ENCODE results near the gene PLA2G6.

- no peak for TF ChIP-seq CTCF (IDR thresholded peaks at IDR 0.05; ENCODE audit: poor library complexity)
- TF ChIP-seq EZH2phosphoT487 (IDR thresholded peaks at IDR 0.05; ENCODE audit: low read depth, severe bottlenecking, unreplicated experiment), result no peak
- no peak for TF ChIP-seq EZH2 (IDR thresholded peaks at IDR 0.05; ENCODE audit: borderline replicate concordance)
These were observed 104.0 kb downstream of the PLA2G6 start for GRCh38 chr22:38077595-38077994.

Measured in hepatocyte (in vitro differentiated cells).